ENCODE data around the gene TNS4. TPM values are rescaled to one million over a fixed set of nuclear protein-coding genes. Genes with fewer than 3 reads are reported as not detected.

TNS4 gene
- total RNA-seq, 4 donors from 2014 or later, result 413 to 1,865 (median 485) TPM

GRCh38 chr17:40526668-40527067, 25.2 kb upstream of the TNS4 start:
- H3K4me3 ChIP-seq (ENCODE audit: low read depth, poor library complexity, severe bottlenecking), result no peak overlapping the region
- intact Hi-C loops (cut with DNase I; ENCODE audit: low total_unique reads), result no loop called here
- TF ChIP-seq CTCF (IDR thresholded peaks at IDR 0.05), result no peak
- DNase-seq (ENCODE audit: low spot score in 2 of 2), result peak in 1 of 2 donors; percentile 83
- 40 to 44% methylated on average over 5 of the region's 5 CpGs for WGBS, 2 donors

GRCh38 chr17:40525294-40525693, 23.9 kb upstream of the TNS4 start:
- WGBS, 2 donors, result 86 to 94% methylated on average over 1 of the region's 1 CpG
- TF ChIP-seq POLR2A (IDR thresholded peaks at IDR 0.05) (no peak), CTCF (IDR thresholded peaks at IDR 0.05) (no peak)
- no peak overlapping the region for H3K4me3 ChIP-seq (ENCODE audit: low read depth, poor library complexity, severe bottlenecking)
- intact Hi-C loops (cut with DNase I; ENCODE audit: low total_unique reads), result no loop called here
- no peak for DNase-seq (ENCODE audit: low spot score in 2 of 2)

GRCh38 chr17:40524243-40524965, 23.0 kb upstream of the TNS4 start:
- 65 to 72% methylated on average over 3 of the region's 3 CpGs for WGBS, 2 donors
- TF ChIP-seq POLR2A (IDR thresholded peaks at IDR 0.05) (no peak), CTCF (IDR thresholded peaks at IDR 0.05) (no peak)
- intact Hi-C loops (cut with DNase I; ENCODE audit: low total_unique reads), result no loop called here
- no peak overlapping the region for H3K4me3 ChIP-seq (ENCODE audit: low read depth, poor library complexity, severe bottlenecking)
- DNase-seq (ENCODE audit: low spot score in 2 of 2), result peak in 1 of 2 donors; percentile 21

- WGBS, 2 donors, result 64 to 83% methylated on average over 5 of the region's 5 CpGs
- TF ChIP-seq CTCF (IDR thresholded peaks at IDR 0.05), result no peak
- TF ChIP-seq POLR2A (IDR thresholded peaks at IDR 0.05), result no peak
- no peak overlapping the region for H3K4me3 ChIP-seq (ENCODE audit: low read depth, poor library complexity, severe bottlenecking)
- intact Hi-C loops (cut with DNase I; ENCODE audit: low total_unique reads), result no loop called here
- peak in 1 of 2 donors; percentile 67 for DNase-seq (ENCODE audit: low spot score in 2 of 2)
Measured at GRCh38 chr17:40522961-40523310, 21.5 kb upstream of the TNS4 start.

GRCh38 chr17:40522250-40522960, 21.0 kb upstream of the TNS4 start:
- TF ChIP-seq POLR2A (IDR thresholded peaks at IDR 0.05) (no peak), CTCF (IDR thresholded peaks at IDR 0.05) (no peak)
- WGBS, 2 donors, result 69 to 72% methylated on average over 7 of the region's 7 CpGs
- intact Hi-C loops (cut with DNase I; ENCODE audit: low total_unique reads), result no loop called here
- H3K4me3 ChIP-seq (ENCODE audit: low read depth, poor library complexity, severe bottlenecking), result no peak overlapping the region
- DNase-seq (ENCODE audit: low spot score in 2 of 2), result peak in 1 of 2 donors; percentile 75

Data from lower leg skin (tissue), 4 donors.